Sigmoid colon (tissue), 4 donors: Measurements from ENCODE around the gene JMY.

Source experiments
- POLR2A ChIP-seq, 2 donors: fragments of 450-650 bp; IDR thresholded peaks; one replicate each; pipeline ENCODE4 v1.6.1; 2016; ENCODE audit warnings: antibody characterized with exemption in 2 of 2, mild to moderate bottlenecking in 2 of 2, moderate library complexity in 2 of 2
- POLR2AphosphoS5 ChIP-seq, 4 donors: sonication (generic); formaldehyde crosslinking; IDR thresholded peaks; one replicate each; pipeline ENCODE4 v1.6.1; 2017; ENCODE audit warnings: antibody characterized with exemption in 4 of 4
- TF ChIP-seq, protein P1 (sequence below), 4 experiments: fragments of 450-650 bp in 3 of 4; fragments of 200-600 bp in 1 of 4; IDR thresholded peaks; one replicate each; pipeline ENCODE4 v1.5.1; 2016 to 2019; ENCODE audit warnings: antibody characterized with exemption in 4 of 4, mild to moderate bottlenecking in 3 of 4, moderate library complexity in 2 of 4

DNA sequence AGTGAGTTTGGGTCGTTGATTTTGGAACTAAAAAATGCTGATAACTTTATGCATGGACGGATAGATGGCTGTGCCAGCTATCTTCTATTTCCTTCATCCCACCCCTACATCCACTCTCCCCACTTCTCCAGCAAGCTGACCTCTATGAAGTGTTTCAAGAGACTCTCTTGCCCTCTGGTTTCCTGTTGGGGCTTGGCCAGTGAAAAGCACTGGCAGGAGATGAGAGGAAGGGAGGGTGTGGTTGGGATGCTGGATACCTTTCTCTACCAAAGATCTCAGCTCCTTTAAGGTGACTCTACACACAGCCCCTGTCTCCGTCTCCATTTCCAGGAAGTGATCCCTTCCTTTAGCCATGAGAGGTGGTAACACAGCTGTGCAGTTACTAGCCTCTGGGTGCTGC lies 30.0 kb upstream of the JMY start:
- TF ChIP-seq, protein P1, sequence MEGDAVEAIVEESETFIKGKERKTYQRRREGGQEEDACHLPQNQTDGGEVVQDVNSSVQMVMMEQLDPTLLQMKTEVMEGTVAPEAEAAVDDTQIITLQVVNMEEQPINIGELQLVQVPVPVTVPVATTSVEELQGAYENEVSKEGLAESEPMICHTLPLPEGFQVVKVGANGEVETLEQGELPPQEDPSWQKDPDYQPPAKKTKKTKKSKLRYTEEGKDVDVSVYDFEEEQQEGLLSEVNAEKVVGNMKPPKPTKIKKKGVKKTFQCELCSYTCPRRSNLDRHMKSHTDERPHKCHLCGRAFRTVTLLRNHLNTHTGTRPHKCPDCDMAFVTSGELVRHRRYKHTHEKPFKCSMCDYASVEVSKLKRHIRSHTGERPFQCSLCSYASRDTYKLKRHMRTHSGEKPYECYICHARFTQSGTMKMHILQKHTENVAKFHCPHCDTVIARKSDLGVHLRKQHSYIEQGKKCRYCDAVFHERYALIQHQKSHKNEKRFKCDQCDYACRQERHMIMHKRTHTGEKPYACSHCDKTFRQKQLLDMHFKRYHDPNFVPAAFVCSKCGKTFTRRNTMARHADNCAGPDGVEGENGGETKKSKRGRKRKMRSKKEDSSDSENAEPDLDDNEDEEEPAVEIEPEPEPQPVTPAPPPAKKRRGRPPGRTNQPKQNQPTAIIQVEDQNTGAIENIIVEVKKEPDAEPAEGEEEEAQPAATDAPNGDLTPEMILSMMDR (IDR thresholded peaks at IDR 0.05) = no peak
- no peak for TF ChIP-seq POLR2A (IDR thresholded peaks at IDR 0.05)
- TF ChIP-seq POLR2AphosphoS5 (IDR thresholded peaks at IDR 0.05) = no peak
